OCI-M2 (cell line): ENCODE measurements around the gene DYRK1B.
A peak's percentile ranks its signal among the peaks of the same experiment; 100 is the strongest.

Experiments
- DNase-seq: peaks from one replicate; lab custom pipeline; 2025; ENCODE audit not compliant: unreplicated experiment; lab: John Stamatoyannopoulos, UW

Gene DYRK1B

GRCh38 chr19:39832341-39833083, 1.4 kb downstream of the DYRK1B start:
- DNase-seq, result no peak

- DNase-seq, result no peak
Observed at GRCh38 chr19:39831679-39832078, 2.3 kb downstream of the DYRK1B start.

GRCh38 chr19:39830847-39831246, 3.1 kb downstream of the DYRK1B start:
- no peak for DNase-seq

GRCh38 chr19:39830406-39830805, 3.6 kb downstream of the DYRK1B start:
- no peak for DNase-seq

GRCh38 chr19:39829702-39830275, 4.2 kb downstream of the DYRK1B start:
- no peak for DNase-seq

GRCh38 chr19:39828654-39829032, 5.3 kb downstream of the DYRK1B start:
- no peak for DNase-seq

- DNase-seq, result no peak
Observed at GRCh38 chr19:39828015-39828653, 5.8 kb downstream of the DYRK1B start.

GRCh38 chr19:39827216-39827615, 6.7 kb downstream of the DYRK1B start:
- DNase-seq, result no peak

- no peak for DNase-seq
Observed at GRCh38 chr19:39826311-39826945, 7.5 kb downstream of the DYRK1B start.

- DNase-seq, result no peak
Observed at GRCh38 chr19:39825531-39826076, 8.4 kb downstream of the DYRK1B start.

- DNase-seq, result no peak
Observed at GRCh38 chr19:39825093-39825463, 8.9 kb downstream of the DYRK1B start.

- DNase-seq, result peak; percentile 95
Observed at GRCh38 chr19:39824143-39825092, 9.5 kb downstream of the DYRK1B start.

- DNase-seq, result no peak
Observed at GRCh38 chr19:39823686-39824085, 10.3 kb downstream of the DYRK1B start.

- no peak for DNase-seq
Observed at GRCh38 chr19:39820696-39821095, 13.3 kb downstream of the DYRK1B start.

- DNase-seq, result no peak
Observed at GRCh38 chr19:39819786-39820185, 14.2 kb downstream of the DYRK1B start.

GRCh38 chr19:39818626-39819097, 15.3 kb downstream of the DYRK1B start:
- no peak for DNase-seq

- no peak for DNase-seq
Observed at GRCh38 chr19:39817888-39818561, 15.9 kb downstream of the DYRK1B start.

- no peak for DNase-seq
Observed at GRCh38 chr19:39816287-39817048, 17.5 kb downstream of the DYRK1B start.

GRCh38 chr19:39814595-39814994, 19.4 kb downstream of the DYRK1B start:
- DNase-seq, result no peak
